Mucosa of stomach (tissue), 1 donor: ENCODE measurements around the gene COL4A4.

Experiments used
- H3K27me3 ChIP-seq: one replicate; pipeline ENCODE4 v1.7.0; 2013; ENCODE audit warnings: mild to moderate bottlenecking, low read length; ENCODE audit not compliant: control insufficient read depth, insufficient read depth
- H3K36me3 ChIP-seq: one replicate; pipeline ENCODE4 v1.7.0; 2013; ENCODE audit warnings: low read length; ENCODE audit not compliant: control insufficient read depth, insufficient read depth
- H3K4me1 ChIP-seq: one replicate; pipeline ENCODE4 v1.7.0; 2013; ENCODE audit warnings: mild to moderate bottlenecking, low read length; ENCODE audit not compliant: control insufficient read depth, insufficient read depth
- H3K4me3 ChIP-seq: one replicate; pipeline ENCODE4 v1.7.0; 2013; ENCODE audit warnings: low read length
- H3K9ac ChIP-seq: one replicate; pipeline ENCODE4 v1.7.0; 2013; ENCODE audit warnings: mild to moderate bottlenecking, low read length, moderate library complexity
- H3K9me3 ChIP-seq: one replicate; pipeline ENCODE4 v1.7.0; 2013; ENCODE audit warnings: mild to moderate bottlenecking, low read length, moderate library complexity; ENCODE audit not compliant: control insufficient read depth
- donor health status: Pancreatic carcinoma.

Gene COL4A4

GRCh38 chr2:226969417-226970080 lies 194.5 kb downstream of the COL4A4 start:
- no peaks in the 10 kb centered on the region for H3K27me3 ChIP-seq
- H3K9me3 ChIP-seq, result no peaks in the 10 kb centered on the region
- no peak overlapping the region for H3K9ac ChIP-seq
- no peak overlapping the region for H3K4me3 ChIP-seq
- no peaks in the 10 kb centered on the region for H3K4me1 ChIP-seq
- no peaks in the 10 kb centered on the region for H3K36me3 ChIP-seq

GRCh38 chr2:226965376-226965775 lies 198.6 kb downstream of the COL4A4 start:
- Histone ChIP-seq H3K4me1 (no peaks in the 10 kb centered on the region), H3K9ac (no peak overlapping the region), H3K27me3 (no peaks in the 10 kb centered on the region), H3K9me3 (no peaks in the 10 kb centered on the region), H3K36me3 (no peaks in the 10 kb centered on the region), H3K4me3 (no peak overlapping the region)

DNA sequence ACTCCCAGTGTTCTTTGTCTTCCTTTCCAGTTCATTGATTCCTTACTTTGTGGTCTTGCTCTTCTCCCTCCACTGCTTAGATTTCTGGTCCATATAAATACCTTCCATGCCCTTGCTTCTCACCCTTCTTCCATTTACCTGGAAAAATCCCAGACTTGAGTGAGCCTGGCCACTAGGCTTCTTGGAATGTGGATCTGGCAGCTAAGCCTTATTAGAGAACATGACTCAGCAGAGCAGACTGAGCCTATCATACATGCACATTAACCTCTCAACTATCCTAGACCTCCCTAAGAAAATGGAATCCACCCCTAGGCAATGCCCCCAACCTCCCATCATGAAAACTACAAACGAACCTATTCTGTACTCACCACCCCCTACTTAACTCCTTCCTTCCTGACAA lies 200.5 kb downstream of the COL4A4 start:
- no peak overlapping the region for H3K4me3 ChIP-seq
- H3K9ac ChIP-seq, result no peak overlapping the region
- H3K9me3 ChIP-seq, result no peaks in the 10 kb centered on the region
- H3K36me3 ChIP-seq, result no peaks in the 10 kb centered on the region
- H3K27me3 ChIP-seq, result no peaks in the 10 kb centered on the region
- no peaks in the 10 kb centered on the region for H3K4me1 ChIP-seq

- Histone ChIP-seq H3K9ac (no peak overlapping the region), H3K9me3 (no peaks in the 10 kb centered on the region), H3K4me3 (no peak overlapping the region), H3K4me1 (no peaks in the 10 kb centered on the region), H3K27me3 (no peaks in the 10 kb centered on the region), H3K36me3 (no peaks in the 10 kb centered on the region)
Observed at GRCh38 chr2:226962176-226962773, 201.7 kb downstream of the COL4A4 start.

GRCh38 chr2:226959418-226959817 lies 204.6 kb downstream of the COL4A4 start:
- Histone ChIP-seq H3K36me3 (no peaks in the 10 kb centered on the region), H3K9ac (no peak overlapping the region), H3K9me3 (no peaks in the 10 kb centered on the region), H3K4me1 (no peaks in the 10 kb centered on the region), H3K4me3 (no peak overlapping the region), H3K27me3 (no peaks in the 10 kb centered on the region)

DNA sequence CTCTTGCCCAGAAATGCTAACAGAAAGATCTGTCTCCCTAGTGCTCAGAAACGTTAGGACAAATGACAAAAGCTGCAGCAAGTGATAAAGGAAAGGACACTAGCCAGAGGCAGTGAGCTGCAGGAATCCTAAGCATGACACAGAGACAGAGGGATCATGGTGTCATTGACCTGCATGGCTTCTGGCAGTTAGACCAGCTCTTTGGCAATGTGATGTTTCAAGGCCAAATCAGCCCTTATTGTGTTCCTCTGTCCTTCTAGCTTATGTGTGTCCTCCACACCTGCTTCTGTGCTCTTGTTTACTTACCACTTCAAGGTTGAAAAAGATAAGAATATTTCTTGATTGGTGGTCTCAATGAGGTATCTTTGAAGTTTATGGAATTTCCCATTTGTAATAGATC lies 207.3 kb downstream of the COL4A4 start:
- no peaks in the 10 kb centered on the region for H3K36me3 ChIP-seq
- no peaks in the 10 kb centered on the region for H3K4me1 ChIP-seq
- H3K4me3 ChIP-seq, result no peak overlapping the region
- no peak overlapping the region for H3K9ac ChIP-seq
- no peaks in the 10 kb centered on the region for H3K9me3 ChIP-seq
- no peaks in the 10 kb centered on the region for H3K27me3 ChIP-seq

DNA sequence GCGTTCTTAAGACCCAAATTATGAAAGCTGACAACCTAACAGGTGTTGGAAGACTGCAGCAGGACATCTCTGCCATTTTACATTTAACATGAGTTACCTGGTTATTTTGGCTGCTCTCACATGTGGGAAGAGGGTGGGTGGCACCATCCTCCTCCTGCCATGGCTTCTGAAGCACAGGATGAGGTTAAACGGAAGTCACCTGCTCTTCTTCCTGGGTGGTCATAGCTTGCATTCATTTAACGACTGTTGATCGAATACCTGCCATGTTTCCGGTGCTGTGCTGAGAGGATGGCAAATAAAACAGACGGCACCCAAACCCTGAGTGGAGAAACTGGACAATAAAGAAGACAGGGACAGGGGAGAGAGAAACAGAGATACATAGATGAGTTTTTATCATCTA lies 210.2 kb downstream of the COL4A4 start:
- H3K27me3 ChIP-seq, result no peaks in the 10 kb centered on the region
- no peaks in the 10 kb centered on the region for H3K9me3 ChIP-seq
- H3K9ac ChIP-seq, result no peak overlapping the region
- no peaks in the 10 kb centered on the region for H3K36me3 ChIP-seq
- no peaks in the 10 kb centered on the region for H3K4me1 ChIP-seq
- no peak overlapping the region for H3K4me3 ChIP-seq

DNA sequence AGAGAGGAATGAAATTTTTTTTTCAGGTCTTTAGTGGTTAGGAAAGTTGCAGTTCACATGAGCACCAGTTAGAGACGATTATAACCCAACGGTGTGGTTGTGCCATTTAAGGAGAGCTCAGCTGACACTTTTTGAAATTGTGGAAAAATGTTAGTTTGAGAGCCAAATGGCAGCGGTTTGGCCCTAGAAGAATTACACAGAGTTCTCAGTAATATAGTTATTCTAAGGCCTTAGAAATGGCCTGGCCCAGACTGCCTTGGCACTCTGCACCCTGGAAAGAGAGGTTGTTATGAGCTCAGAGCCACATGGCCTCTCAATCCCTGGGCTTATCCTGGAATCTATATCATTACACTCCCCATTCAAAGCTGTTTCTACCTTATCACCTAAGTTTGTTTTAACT lies 210.8 kb downstream of the COL4A4 start:
- H3K4me3 ChIP-seq, result no peak overlapping the region
- no peaks in the 10 kb centered on the region for H3K4me1 ChIP-seq
- no peaks in the 10 kb centered on the region for H3K36me3 ChIP-seq
- no peak overlapping the region for H3K9ac ChIP-seq
- H3K27me3 ChIP-seq, result no peaks in the 10 kb centered on the region
- H3K9me3 ChIP-seq, result no peaks in the 10 kb centered on the region
